SK-N-SH (cell line): ENCODE data around the gene UBAC2.

ENCODE experiments used
- CHD2 ChIP-seq: fragments of 150-350 bp; IDR thresholded peaks from 2 replicates; pipeline ENCODE4 v1.6.1; 2018; ENCODE audit warnings: low read length; ENCODE audit not compliant: partially characterized antibody
- CTCF ChIP-seq: fragments of 200-600 bp; sonication (generic); IDR thresholded peaks from 2 replicates; pipeline ENCODE4 v1.6.1; 2017; ENCODE audit warnings: antibody characterized with exemption, mild to moderate bottlenecking, moderate library complexity
- EZH2phosphoT487 ChIP-seq: fragments of 200-600 bp; sonication (generic); IDR thresholded peaks from 2 replicates; pipeline ENCODE4 v1.6.1; 2017; ENCODE audit warnings: low read depth, mixed run types, mild to moderate bottlenecking, antibody characterized with exemption, moderate library complexity, borderline replicate concordance
- JUND ChIP-seq: IDR thresholded peaks from 2 replicates; pipeline ENCODE4 v1.4.0; 2012
- MAX ChIP-seq: IDR thresholded peaks from 2 replicates; pipeline ENCODE4 v1.4.0; 2012; ENCODE audit warnings: low read depth
- PBX3 ChIP-seq: IDR thresholded peaks from 2 replicates; pipeline ENCODE4; 2012
- POLR2AphosphoS5 ChIP-seq: IDR thresholded peaks from 2 replicates; pipeline ENCODE4 v1.6.1; 2012; ENCODE audit warnings: low read depth, low read length
- RAD21 ChIP-seq: IDR thresholded peaks from 2 replicates; pipeline ENCODE4 v1.6.1; 2012; ENCODE audit warnings: mild to moderate bottlenecking, low read length
- RFX5 ChIP-seq: IDR thresholded peaks from 2 replicates; pipeline ENCODE4 v1.6.1; 2012; ENCODE audit warnings: mild to moderate bottlenecking, improper control_type of control experiment, low read length
- RXRA ChIP-seq: IDR thresholded peaks from 2 replicates; pipeline ENCODE4 v1.4.0; 2012; ENCODE audit warnings: low read depth, mild to moderate bottlenecking, borderline replicate concordance
- TAF1 ChIP-seq: IDR thresholded peaks from 2 replicates; pipeline ENCODE4 v1.6.1; 2012; ENCODE audit warnings: low read depth, mild to moderate bottlenecking, low read length, moderate library complexity, borderline replicate concordance

GRCh38 chr13:99390601-99391000 lies 189.9 kb downstream of the UBAC2 start:
- TF ChIP-seq MAX (no peak), CTCF (no peak), CHD2 (no peak), JUND (no peak), POLR2AphosphoS5 (no peak), TAF1 (no peak), PBX3 (no peak), RXRA (no peak), RFX5 (no peak), EZH2phosphoT487 (no peak), RAD21 (no peak)
